Measurements from ENCODE around the gene ANKRD45.
"Not testable (repeated sequence)": the region's sequence is repeated elsewhere in the genome, so short reads cannot be mapped to it uniquely, and the experiment has no call there.

ANKRD45 gene

GRCh38 chr1:173714441-173714758, 44.7 kb upstream of the ANKRD45 start:
- Histone ChIP-seq H3K9me3 (ENCODE audit: severe bottlenecking) (no peaks in the 10 kb centered on the region), H3K36me3 (ENCODE audit: low read depth) (peaks cover 11% of the 10 kb centered on the region; the same call in 1 of the 2 replicates), H3K27me3 (ENCODE audit: insufficient read depth, poor library complexity, severe bottlenecking) (peaks cover 3% of the 10 kb centered on the region), H3K4me3 (ENCODE audit: severe bottlenecking) (peak overlapping the region; percentile 57), H3K27ac (ENCODE audit: poor library complexity, severe bottlenecking) (peak overlapping the region; percentile 72), H3K4me1 (ENCODE audit: insufficient read depth, poor library complexity, severe bottlenecking) (peaks cover 12% of the 10 kb centered on the region)
- TF ChIP-seq CTCF (IDR thresholded peaks at IDR 0.05; ENCODE audit: poor library complexity, severe bottlenecking): no peak
- no peak for ATAC-seq (ENCODE audit: low read depth)
- DNase-seq (ENCODE audit: low spot score): no peak

- DNase-seq (ENCODE audit: low spot score): no peak
- Histone ChIP-seq H3K4me3 (ENCODE audit: severe bottlenecking) (no peak overlapping the region), H3K9me3 (ENCODE audit: severe bottlenecking) (no peaks in the 10 kb centered on the region), H3K27me3 (ENCODE audit: insufficient read depth, poor library complexity, severe bottlenecking) (peaks cover 3% of the 10 kb centered on the region), H3K27ac (ENCODE audit: poor library complexity, severe bottlenecking) (no peak overlapping the region), H3K4me1 (ENCODE audit: insufficient read depth, poor library complexity, severe bottlenecking) (no peaks in the 10 kb centered on the region), H3K36me3 (ENCODE audit: low read depth) (no peaks in the 10 kb centered on the region)
- TF ChIP-seq CTCF (IDR thresholded peaks at IDR 0.05; ENCODE audit: poor library complexity, severe bottlenecking): no peak
- no peak for ATAC-seq (ENCODE audit: low read depth)
Observed at GRCh38 chr1:173708787-173709186, 39.1 kb upstream of the ANKRD45 start.

- Histone ChIP-seq H3K36me3 (ENCODE audit: low read depth) (no peaks in the 10 kb centered on the region), H3K4me3 (ENCODE audit: severe bottlenecking) (no peak overlapping the region), H3K27ac (ENCODE audit: poor library complexity, severe bottlenecking) (no peak overlapping the region), H3K4me1 (ENCODE audit: insufficient read depth, poor library complexity, severe bottlenecking) (no peaks in the 10 kb centered on the region), H3K27me3 (ENCODE audit: insufficient read depth, poor library complexity, severe bottlenecking) (peaks cover 3% of the 10 kb centered on the region), H3K9me3 (ENCODE audit: severe bottlenecking) (no peaks in the 10 kb centered on the region)
- TF ChIP-seq CTCF (IDR thresholded peaks at IDR 0.05; ENCODE audit: poor library complexity, severe bottlenecking): no peak
- no peak for ATAC-seq (ENCODE audit: low read depth)
- no peak for DNase-seq (ENCODE audit: low spot score)
Observed at GRCh38 chr1:173705117-173705516, 35.5 kb upstream of the ANKRD45 start.

GRCh38 chr1:173702736-173703135, 33.1 kb upstream of the ANKRD45 start:
- Histone ChIP-seq H3K9me3 (ENCODE audit: severe bottlenecking) (no peaks in the 10 kb centered on the region), H3K27ac (ENCODE audit: poor library complexity, severe bottlenecking) (no peak overlapping the region), H3K4me1 (ENCODE audit: insufficient read depth, poor library complexity, severe bottlenecking) (no peaks in the 10 kb centered on the region), H3K36me3 (ENCODE audit: low read depth) (no peaks in the 10 kb centered on the region), H3K27me3 (ENCODE audit: insufficient read depth, poor library complexity, severe bottlenecking) (no peaks in the 10 kb centered on the region), H3K4me3 (ENCODE audit: severe bottlenecking) (no peak overlapping the region)
- no peak for DNase-seq (ENCODE audit: low spot score)
- ATAC-seq (ENCODE audit: low read depth): no peak
- TF ChIP-seq CTCF (IDR thresholded peaks at IDR 0.05; ENCODE audit: poor library complexity, severe bottlenecking): no peak

- not testable (repeated sequence) for H3K4me1 ChIP-seq (ENCODE audit: insufficient read depth, poor library complexity, severe bottlenecking); H3K9me3 ChIP-seq (ENCODE audit: severe bottlenecking); ATAC-seq (ENCODE audit: low read depth); H3K36me3 ChIP-seq (ENCODE audit: low read depth); H3K27me3 ChIP-seq (ENCODE audit: insufficient read depth, poor library complexity, severe bottlenecking); DNase-seq (ENCODE audit: low spot score); H3K4me3 ChIP-seq (ENCODE audit: severe bottlenecking); H3K27ac ChIP-seq (ENCODE audit: poor library complexity, severe bottlenecking)
Observed at GRCh38 chr1:173701299-173701698, 31.6 kb upstream of the ANKRD45 start.
